GM21825 (cell line): ENCODE results near the gene CYSRT1.

ENCODE experiments used
- ATAC-seq: cut with Tn5 transposase; IDR thresholded peaks from one replicate; pipeline ENCODE4 v1.9.1; 2021; ENCODE audit warnings: mild to moderate bottlenecking, moderate library complexity; ENCODE audit not compliant: unreplicated experiment

The CYSRT1 gene

GRCh38 chr9:137223078-137223970 is 1.6 kb upstream of the CYSRT1 start:
- peak; percentile 51 for ATAC-seq

GRCh38 chr9:137225699-137226331 is 841 bp downstream of the CYSRT1 start:
- ATAC-seq = no peak

GRCh38 chr9:137226338-137227053 is 1.5 kb downstream of the CYSRT1 start:
- ATAC-seq = no peak

GRCh38 chr9:137227054-137227852 is 2.3 kb downstream of the CYSRT1 start, which contains the start of gene RNF224:
RNF224 (plus strand) TSS chr9:137227502; CDS start chr9:137228336, 834 bp downstream.
- ATAC-seq = no peak

- no peak for ATAC-seq
Measured at GRCh38 chr9:137227853-137228505, 3.0 kb downstream of the CYSRT1 start.

- ATAC-seq = no peak
Measured at GRCh38 chr9:137228506-137228967, 3.6 kb downstream of the CYSRT1 start.

- no peak for ATAC-seq
Measured at GRCh38 chr9:137228968-137229896, 4.3 kb downstream of the CYSRT1 start.

- ATAC-seq = no peak
Measured at GRCh38 chr9:137229903-137230704, 5.1 kb downstream of the CYSRT1 start.

GRCh38 chr9:137230705-137231371 is 5.9 kb downstream of the CYSRT1 start, which contains the start of gene SLC34A3:
SLC34A3 (plus strand) TSS chr9:137230901; CDS start chr9:137231703, 802 bp downstream.
- ATAC-seq = no peak

GRCh38 chr9:137231372-137232039 is 6.5 kb downstream of the CYSRT1 start:
- ATAC-seq = no peak

- ATAC-seq = no peak
Measured at GRCh38 chr9:137232101-137232500, 7.1 kb downstream of the CYSRT1 start.

- no peak for ATAC-seq
Measured at GRCh38 chr9:137232510-137232909, 7.5 kb downstream of the CYSRT1 start.

- no peak for ATAC-seq
Measured at GRCh38 chr9:137233143-137233980, 8.4 kb downstream of the CYSRT1 start.

GRCh38 chr9:137234055-137234697 is 9.2 kb downstream of the CYSRT1 start:
- no peak for ATAC-seq

GRCh38 chr9:137234758-137235423 is 9.9 kb downstream of the CYSRT1 start:
- no peak for ATAC-seq
